Kidney (tissue), 14 donors: ENCODE measurements around the gene CCSER1. TPM values are rescaled to one million over a fixed set of nuclear protein-coding genes. Genes with fewer than 3 reads are reported as not detected.

ENCODE experiments used
- DNase-seq, 5 donors: peaks; one replicate each; pipeline ENCODE4 v3.0.0-alpha.2; 2013 to 2020
- FAIRE-seq: peaks from 2 replicates; lab custom pipeline; 2012; peaks lifted over from hg19 to GRCh38; lab: Jason Lieb, UNC
- H3K27ac ChIP-seq, 2 donors: one replicate each; pipeline ENCODE4 v1.7.0; 2013; ENCODE audit warnings: low read depth in 2 of 2, low read length in 2 of 2, inconsistent platforms in 1 of 2
- H3K27me3 ChIP-seq: one replicate; pipeline ENCODE4 v1.7.1; 2013; ENCODE audit warnings: low read length, inconsistent platforms; ENCODE audit not compliant: control insufficient read depth, insufficient read depth
- H3K36me3 ChIP-seq, 3 donors: one replicate each; pipeline versions ENCODE4 v1.7.0 to v1.7.1; 2013; ENCODE audit warnings: low read length in 3 of 3, control low read depth in 1 of 3, inconsistent platforms in 1 of 3; ENCODE audit not compliant: insufficient read depth in 3 of 3, control insufficient read depth in 2 of 3
- H3K4me1 ChIP-seq, 3 donors: one replicate each; pipeline versions ENCODE4 v1.7.0 to v1.7.1; 2013; ENCODE audit warnings: low read length in 3 of 3, inconsistent platforms in 1 of 3, low read depth in 1 of 3; ENCODE audit not compliant: control insufficient read depth in 2 of 3, insufficient read depth in 2 of 3
- H3K4me3 ChIP-seq, 3 donors: one replicate each; pipeline versions ENCODE4 v1.7.0 to v1.8.1; 2013; ENCODE audit warnings: low read length in 3 of 3, control low read depth in 1 of 3, inconsistent platforms in 1 of 3
- H3K9ac ChIP-seq, 3 donors: one replicate each; pipeline versions ENCODE4 v1.7.0 to v1.7.1; 2013; ENCODE audit warnings: low read length in 3 of 3, control low read depth in 1 of 3, inconsistent platforms in 1 of 3
- H3K9me3 ChIP-seq, 3 donors: one replicate each; pipeline versions ENCODE4 v1.7.0 to v1.7.1; 2013; ENCODE audit warnings: low read length in 3 of 3, control low read depth in 1 of 3, inconsistent platforms in 1 of 3; ENCODE audit not compliant: control insufficient read depth in 2 of 3, insufficient read depth in 1 of 3
- CTCF ChIP-seq: IDR thresholded peaks from 3 replicates; pipeline ENCODE4 v1.5.1; 2012; ENCODE audit warnings: mild to moderate bottlenecking, moderate library complexity, borderline replicate concordance; ENCODE audit not compliant: insufficient read depth; ENCODE audit errors: extremely low read depth
- intact Hi-C: fragments of 100-400 bp; cut with DNase I; formaldehyde crosslinking; loops from one replicate; pipeline ENCODE4 v1.11.1; 2022
- polyA plus RNA-seq: library from polyadenylated mRNA; stranded (reverse); fragments of 350-450 nt; fragmentation: Illumina TruSeq; extraction: RNeasy Lipid Tissue Mini Kit (QIAGEN cat#74804); gene quantifications from one replicate; pipeline ENCODE4 v1.2.3, GENCODE V29; 2014; ENCODE audit warnings: low read depth, low replicate concordance; ENCODE audit not compliant: insufficient read depth
- total RNA-seq: library from RNA; stranded (reverse); fragmentation: NEBNext Ultra II Directional; extraction: Animal tissue kit (Norgen Biotek cat#: 25700); gene quantifications from one replicate; pipeline ENCODE4 v1.2.1, GENCODE V29; 2021
- donor health status: control.
- donor health status: control.
- donor health status: control.
- donor health status: control.
- donor health status: control.
- donor health status: DM: yes; HTN: yes; CAD: no.
- donor health status: Normal renal cell carcinoma (clear cell type).

The CCSER1 gene
- total and polyA plus RNA-seq, 2 donors from 2014 or later, result 4.2 to 26.8 TPM

DNA sequence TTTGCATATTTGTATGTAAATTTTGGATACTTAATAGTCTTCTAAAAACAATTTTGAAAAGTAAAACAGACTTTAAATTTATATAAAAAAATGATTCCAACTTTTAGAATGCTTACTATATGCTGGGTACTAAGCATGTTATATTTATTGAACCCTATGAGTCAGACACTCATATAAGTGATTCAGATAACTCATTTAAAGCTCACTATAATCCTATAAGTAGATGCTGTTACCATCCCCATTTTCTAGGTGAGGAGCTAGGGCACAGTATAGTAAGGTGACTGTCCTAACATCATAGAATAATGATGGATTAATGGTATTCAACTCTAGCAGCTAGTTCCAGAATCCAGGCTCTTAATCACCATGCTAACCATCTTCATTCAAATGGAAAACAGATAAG lies 1299.5 kb downstream of the CCSER1 start:
- Histone ChIP-seq H3K27me3 (no peaks in the 10 kb centered on the region), H3K27ac (no peak overlapping the region), H3K9ac (no peak overlapping the region), H3K36me3 (no peaks in the 10 kb centered on the region), H3K4me3 (no peak overlapping the region), H3K9me3 (no peaks in the 10 kb centered on the region), H3K4me1 (no peaks in the 10 kb centered on the region)
- FAIRE-seq (no peak), DNase-seq (no peak)
- intact Hi-C loops, result no loop called here
- TF ChIP-seq CTCF, result no peak

DNA sequence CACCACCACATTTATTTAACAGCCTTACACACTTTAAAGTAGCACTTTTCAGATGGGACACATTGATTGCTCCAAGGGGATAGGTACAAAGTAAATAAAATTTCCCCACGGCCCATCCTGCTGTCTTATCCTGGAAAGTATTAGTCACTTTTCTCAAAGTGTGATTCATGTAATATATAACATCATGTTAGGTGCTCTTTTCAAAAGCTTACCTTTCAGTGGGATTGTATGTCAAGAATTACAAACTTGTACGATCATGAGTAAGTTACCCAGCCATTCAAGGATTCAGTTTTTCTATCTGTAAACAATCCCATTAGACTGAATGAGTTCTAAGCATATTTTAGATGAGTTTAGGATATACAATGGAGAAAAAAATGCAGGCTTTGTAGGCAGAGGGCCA lies 1300.0 kb downstream of the CCSER1 start:
- Histone ChIP-seq H3K4me3 (no peak overlapping the region), H3K9ac (no peak overlapping the region), H3K4me1 (no peaks in the 10 kb centered on the region), H3K36me3 (no peaks in the 10 kb centered on the region), H3K27ac (no peak overlapping the region), H3K27me3 (no peaks in the 10 kb centered on the region), H3K9me3 (no peaks in the 10 kb centered on the region)
- no peak for FAIRE-seq
- no peak for TF ChIP-seq CTCF
- intact Hi-C loops, result no loop called here
- DNase-seq, result no peak

- H3K36me3 ChIP-seq, result no peaks in the 10 kb centered on the region
Observed at GRCh38 chr4:91434631-91435030, 1307.4 kb downstream of the CCSER1 start.

More at GRCh38 chr4:91434631-91435030, 1307.4 kb downstream of the CCSER1 start:
- H3K4me3 ChIP-seq, result no peak overlapping the region
- FAIRE-seq (no peak), DNase-seq (no peak)
- H3K27me3 ChIP-seq, result no peaks in the 10 kb centered on the region
- H3K9me3 ChIP-seq, result no peaks in the 10 kb centered on the region
- intact Hi-C loops, result no loop called here
- no peak overlapping the region for H3K9ac ChIP-seq
- no peak overlapping the region for H3K27ac ChIP-seq
- no peaks in the 10 kb centered on the region for H3K4me1 ChIP-seq
- no peak for TF ChIP-seq CTCF
